DMS153 (cell line): ENCODE results near the gene GPC6.
"Not testable (repeated sequence)": the region's sequence is repeated elsewhere in the genome, so short reads cannot be mapped to it uniquely, and the experiment has no call there.

Source experiments
- DNase-seq: peaks from one replicate; lab custom pipeline; 2025; lab: John Stamatoyannopoulos, UW

Gene GPC6

DNA sequence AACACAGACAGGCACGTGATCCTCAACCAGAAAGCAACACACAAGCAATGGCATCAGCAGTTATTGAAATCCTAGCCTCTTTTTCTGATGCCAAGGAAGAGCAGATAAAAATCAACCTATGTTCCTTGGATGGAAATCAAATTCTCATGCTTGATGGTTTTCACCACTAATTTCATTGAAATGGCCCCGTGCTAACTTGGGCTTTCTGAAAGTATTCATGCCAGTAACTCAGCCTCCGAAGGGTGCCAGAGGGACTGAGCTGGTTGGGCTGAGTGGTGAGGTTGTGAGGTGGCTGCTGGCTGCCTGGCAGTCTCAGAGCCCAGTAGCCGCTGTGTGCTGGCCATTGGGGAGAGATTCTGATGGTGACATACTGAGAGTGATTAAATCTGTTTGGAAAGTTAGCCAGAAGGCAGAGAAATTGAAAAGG lies 943.6 kb downstream of the GPC6 start:
- DNase-seq: no peak

DNA sequence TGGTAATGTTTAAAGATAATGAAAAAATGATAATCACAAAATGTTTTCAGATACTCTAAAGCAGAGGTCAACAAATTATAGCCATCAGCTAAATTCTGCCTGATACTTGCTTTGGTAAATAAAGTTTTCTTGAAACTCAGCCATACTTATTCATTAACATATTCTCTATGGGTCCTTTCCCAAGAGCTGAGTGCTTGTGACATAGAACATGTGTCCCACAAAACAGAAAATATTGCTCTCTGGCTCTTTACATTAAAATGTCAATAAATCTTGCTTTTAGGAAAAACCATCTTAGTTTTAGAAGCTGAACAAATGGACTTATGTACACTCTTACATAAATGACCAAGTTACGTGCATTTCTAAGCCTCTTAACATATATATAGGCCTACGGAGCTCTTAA lies 945.8 kb downstream of the GPC6 start:
- DNase-seq: no peak

DNA sequence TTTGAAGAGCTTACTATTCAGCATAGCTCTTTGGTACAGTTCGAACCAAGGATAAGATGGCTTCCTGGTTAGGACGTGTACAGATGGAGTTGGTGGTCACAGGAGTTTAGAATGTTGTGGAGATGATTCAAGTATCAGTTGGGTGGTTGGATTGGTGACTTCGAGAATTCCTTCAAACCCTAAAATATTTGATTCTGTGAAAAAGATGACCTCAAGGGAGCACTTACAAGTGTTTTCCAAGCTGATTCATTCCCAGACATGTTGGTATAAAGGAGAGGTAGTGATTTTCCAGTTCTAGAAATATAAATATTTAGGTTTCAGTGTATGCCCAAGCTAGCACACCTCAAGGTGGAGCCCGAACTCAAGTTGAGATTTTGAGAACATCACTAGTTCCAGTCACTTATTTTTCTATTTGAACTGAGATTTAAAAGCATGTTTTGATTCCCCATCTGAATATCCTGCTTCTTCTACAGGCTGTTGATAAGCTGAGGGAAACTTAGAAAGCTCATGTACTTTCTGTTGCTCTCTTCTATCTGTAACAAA lies 946.8 kb downstream of the GPC6 start:
- DNase-seq: no peak

DNA sequence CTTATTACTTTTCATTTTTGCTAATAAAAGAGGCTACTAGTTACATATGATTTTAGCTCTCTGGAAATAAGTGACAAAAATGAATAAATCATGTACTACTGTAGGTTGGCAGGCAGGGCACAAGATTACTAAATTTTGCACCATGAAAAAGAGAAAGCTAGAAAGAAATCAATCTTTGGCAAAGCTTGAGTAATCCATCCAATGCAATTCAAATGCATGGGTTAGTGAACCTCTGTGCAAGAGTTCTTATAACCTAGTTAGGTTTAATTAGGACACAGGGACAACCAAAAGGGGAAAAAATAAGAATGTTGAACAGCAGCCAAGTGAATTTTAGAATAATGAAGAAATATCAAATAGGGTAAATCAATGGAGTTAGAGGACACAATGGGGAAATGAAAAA lies 947.4 kb downstream of the GPC6 start:
- DNase-seq: no peak

DNA sequence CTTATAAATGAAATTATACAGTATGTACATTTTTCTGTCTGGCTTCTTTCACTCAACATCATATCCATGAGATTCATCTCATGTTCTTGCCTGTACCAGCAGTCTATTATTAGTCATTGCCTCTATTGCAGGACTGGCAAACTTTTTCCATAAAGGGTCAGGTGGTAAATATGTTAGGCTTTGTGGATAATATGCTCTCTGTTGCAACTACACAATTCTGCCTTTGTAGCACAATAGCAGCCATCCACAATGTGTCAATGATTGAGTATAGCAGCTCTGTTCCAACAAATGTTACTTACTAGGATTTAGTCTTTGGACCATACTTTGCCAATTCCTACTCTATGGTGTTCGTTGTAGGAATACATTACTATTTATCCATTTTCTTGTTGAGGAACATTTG lies 948.5 kb downstream of the GPC6 start:
- DNase-seq: no peak

DNA sequence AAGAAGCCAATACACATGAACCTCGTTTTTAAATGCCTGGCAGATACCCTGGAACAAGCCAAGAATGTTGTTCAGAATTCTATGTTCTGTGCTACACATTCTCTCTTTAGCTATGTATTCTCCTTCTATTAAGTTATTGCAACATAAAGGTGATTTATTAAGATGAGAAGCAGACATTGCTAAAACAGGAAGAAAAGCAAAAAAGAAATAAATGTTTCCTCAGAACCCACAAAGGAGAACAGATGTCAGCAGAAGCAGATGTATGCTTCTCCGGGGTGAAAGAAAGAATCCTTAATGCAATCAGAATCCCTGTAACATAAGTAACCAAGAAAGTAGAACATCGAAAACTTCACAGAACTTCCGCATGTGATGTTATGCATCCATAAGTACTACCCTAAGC lies 950.0 kb downstream of the GPC6 start:
- no peak for DNase-seq

DNA sequence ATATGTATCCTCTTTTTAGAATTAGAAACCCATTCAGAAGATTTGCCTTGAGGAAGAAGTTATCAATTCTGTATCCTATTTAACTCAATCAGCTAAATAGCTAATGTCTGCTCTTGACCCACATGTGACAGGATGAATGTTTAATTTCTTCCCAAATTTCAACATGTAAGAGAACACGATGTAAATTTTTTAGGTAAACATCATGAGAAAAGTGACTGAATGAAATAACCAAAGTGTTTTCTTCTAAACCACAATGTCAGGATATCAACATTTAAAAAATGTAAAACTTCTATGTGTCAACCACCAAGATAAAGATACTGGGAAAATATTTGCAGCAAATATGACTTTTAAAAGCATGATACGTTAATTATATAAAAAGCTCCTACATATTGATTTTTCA lies 950.4 kb downstream of the GPC6 start:
- DNase-seq: no peak

DNA sequence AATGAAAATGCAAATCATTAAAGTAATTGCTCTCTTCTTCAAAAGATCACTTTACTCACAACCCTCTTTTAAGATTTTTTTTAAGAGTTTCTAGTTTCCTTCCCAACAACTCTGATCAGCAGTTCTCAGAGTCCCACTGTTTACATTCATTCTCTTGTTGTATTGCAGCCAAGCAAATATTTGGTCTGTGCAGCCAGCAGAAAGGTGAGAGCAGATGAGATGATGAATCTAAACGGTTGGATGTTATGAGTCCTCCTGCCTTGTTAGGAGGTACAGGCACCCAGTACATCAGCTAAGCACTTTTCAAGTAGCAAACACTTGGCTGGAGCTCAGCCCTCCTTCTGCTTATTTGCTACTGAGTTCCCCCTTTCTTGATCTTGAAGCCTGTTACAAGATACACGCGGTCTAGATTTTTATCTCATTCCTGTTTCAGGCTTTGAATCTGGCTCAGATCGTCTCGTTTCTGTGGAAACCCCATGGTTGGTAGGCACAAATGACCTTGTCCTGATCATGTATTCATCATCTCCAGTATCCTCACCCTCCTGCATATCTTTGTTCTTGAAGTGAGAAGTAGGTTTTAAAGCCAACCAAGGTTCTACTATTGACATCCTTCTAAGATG lies 952.1 kb downstream of the GPC6 start:
- peak; percentile 67 for DNase-seq

DNA sequence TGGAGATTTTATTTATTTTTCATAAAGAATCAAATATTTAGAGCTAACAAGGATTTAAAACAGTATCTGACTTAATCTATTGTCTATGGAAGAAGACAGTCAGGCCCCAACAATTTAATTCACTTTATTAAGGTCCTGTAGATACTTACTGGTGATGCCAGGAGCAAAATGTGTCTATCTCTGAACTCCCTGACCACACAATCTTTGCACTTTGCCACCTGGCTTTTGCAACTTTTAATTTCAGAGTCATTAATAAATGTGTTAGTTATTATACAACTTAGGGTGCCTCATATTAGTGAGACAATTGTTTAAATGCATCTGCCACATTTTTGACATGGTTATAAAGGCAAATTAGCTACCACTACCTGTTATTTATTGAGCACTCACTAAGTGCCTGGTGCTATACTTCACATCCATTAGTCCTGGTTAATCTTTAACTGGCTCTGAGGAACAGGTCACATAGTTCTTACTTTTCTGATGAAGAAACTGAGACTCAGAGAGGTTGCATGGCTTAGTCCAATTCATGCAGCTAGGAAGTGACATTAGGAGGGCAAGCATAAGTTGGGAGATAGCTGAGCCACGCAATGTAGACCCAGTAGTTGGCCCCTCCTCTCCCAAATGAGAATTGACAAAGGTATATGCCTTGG lies 955.0 kb downstream of the GPC6 start:
- DNase-seq: no peak

DNA sequence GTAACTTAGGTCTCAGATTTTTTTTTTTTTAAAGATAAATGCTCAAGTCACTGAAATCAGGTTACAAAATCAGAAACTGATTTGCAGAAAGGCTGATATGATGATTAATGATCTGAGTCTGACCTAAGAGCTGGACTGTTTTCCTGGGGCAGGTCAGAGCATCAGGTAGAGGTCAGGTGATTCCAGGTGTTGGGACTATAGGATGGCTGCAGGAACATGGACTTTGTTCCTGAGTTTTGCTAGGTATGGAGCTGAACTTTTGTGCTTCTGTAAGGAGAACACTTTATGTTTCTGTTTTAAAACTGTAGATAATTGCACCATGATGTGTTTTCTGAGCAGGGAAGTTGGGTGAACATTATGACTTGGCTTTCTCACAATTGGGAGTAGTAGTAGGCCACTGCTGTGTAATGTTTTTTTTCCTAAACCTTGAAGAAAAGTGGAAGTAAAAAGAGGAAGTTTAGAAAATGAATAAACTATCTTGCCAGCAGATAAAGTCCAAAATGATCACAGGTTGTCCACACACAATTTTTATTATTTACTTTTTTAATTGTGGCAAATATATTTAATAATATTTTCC lies 955.7 kb downstream of the GPC6 start:
- DNase-seq: no peak

DNA sequence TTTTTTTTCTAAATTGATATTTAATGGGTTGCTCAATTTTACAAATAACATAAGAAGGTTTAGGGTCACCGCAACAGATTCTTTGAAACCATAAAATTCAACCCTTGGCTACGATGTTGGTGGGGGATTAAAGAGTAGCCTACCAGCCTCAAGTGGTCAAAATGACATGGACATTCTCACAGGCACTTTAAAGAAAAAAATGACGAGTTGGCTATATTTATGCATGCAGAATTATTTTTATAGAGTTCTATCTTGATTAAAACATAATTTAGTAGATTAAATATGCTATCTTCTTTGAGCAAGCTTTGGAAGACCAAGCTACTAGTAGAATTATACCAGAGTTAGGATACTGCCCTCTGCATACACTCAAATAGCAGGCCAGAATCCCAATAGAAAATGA lies 959.9 kb downstream of the GPC6 start:
- no peak for DNase-seq

DNA sequence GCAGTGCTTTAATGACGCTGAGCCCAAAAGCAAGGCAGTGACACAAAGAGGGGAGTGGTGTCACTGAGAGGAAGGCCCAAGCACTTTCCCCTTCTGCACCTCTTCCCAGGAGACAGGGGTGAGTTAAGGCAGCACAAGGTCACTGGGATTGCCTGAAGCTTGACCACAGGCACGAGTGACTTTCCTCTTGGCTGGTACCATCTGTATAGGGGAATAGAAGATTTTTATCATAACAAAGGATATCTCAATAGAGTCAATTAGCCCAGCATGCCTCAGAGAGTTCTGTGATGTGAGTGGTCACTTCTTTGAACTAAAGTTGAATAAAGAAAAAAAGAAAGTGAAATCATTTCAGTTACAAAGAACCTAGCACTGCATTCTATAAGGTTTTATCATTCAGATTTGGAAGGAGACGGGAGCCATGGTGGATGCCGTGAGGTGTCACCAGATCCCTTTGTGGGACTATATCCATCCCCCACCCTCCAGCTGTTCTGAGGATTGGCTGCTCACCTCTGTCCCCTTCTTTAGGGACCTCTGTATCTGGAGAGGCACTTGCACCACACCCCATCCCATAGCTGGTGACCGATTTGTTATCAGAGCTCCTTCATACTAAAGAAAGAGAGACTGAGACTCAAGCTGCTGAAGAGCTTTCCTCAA lies 961.7 kb downstream of the GPC6 start:
- no peak for DNase-seq

DNA sequence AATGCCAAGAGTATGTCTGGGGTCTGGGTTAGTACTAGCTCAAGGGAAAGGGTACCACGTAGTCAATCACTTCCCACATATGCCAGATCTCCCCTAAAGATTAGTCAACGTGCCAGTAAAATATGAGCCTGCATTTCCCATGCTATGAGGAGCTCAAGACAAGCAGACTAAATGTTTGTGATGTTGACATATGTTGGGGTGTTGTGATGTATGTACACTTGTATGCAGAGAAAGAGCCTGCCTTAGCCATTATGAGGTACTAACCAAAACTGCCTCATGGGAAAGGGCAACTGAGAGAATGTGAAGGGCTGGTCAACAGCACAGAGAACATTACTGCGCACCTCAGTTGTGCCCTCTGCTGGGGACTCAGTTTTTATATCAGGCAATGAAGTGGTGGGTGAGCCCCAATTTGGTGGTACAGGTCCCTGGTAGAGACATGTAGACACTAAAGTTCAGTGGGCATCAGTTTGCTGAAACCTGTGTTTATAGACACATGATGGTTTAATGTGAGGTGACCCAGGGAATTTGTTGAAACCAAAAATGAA lies 965.9 kb downstream of the GPC6 start:
- peak; percentile 20 for DNase-seq

DNA sequence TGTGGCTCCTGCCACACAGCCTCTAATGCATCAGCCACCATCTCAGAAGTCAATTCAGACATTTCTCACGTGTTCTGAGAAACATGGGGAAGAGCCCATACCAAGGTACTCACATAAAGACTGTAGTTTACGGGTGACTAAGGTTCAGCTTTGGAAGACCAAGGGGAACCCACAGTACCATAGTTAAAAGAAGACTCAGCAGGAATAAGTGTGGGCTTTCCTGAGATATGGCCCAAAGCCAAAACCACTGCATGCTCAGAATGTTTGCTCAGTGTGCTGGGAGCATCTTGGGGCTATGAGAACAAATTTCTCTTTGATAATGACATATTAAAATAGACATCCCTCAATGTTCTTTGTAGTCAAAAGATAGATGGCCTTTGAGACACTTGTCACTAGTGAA lies 969.1 kb downstream of the GPC6 start:
- DNase-seq: no peak

DNA sequence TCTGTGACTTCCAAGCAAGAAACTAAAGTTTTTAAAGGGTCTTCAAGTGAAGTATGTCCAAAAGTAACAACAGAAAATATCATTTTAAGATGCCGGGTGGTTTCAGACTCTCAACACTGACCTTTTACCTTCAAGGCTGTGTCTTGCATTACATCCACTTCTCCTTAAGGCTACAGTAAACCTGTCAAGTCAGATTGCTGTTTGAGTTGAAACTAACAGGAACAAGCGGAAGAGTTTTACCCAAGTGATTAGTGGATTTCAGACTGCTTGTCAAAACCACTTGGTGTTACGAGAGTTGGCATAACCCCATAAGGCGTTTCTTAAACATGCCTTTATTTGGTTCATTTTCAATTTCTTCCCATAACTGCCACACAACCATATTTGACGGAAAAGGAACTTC lies 969.8 kb downstream of the GPC6 start:
- DNase-seq: no peak

DNA sequence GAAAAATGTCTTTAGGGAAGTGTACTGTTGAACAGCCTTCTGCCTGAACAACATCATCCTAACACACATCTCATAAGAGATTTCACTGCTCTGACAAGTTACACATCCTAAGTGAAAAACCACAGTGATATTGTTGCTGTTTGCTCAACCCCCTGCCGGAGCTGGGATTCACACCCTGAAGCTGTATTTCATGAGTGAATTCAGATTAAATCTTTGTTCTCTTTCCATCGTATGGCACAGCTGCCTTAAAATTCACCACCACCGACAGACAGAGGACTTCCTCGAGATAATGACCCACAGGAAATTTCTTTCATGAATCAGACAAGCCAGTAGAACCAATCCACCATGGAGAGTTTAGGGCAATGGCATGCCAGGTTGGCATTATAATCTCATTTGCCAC lies 972.1 kb downstream of the GPC6 start:
- no peak for DNase-seq

DNA sequence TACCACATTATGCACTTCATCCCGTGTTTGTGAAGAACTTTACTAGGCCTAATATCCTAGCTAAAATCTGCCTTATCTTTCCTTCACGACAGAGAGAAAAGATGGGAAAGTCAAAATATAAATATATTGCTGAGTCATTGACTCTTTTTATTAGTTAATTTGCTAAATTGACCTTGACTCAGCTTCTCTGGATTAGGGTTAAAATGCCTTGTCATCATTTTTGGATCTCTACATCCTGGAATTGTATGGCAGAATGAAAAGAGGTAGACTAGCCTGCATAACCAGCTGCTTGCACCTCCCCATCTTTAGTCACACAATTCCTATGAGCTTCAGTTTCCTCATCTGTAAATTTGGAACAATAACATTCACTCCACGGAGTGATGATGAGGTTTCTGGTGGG lies 972.5 kb downstream of the GPC6 start:
- no peak for DNase-seq

DNA sequence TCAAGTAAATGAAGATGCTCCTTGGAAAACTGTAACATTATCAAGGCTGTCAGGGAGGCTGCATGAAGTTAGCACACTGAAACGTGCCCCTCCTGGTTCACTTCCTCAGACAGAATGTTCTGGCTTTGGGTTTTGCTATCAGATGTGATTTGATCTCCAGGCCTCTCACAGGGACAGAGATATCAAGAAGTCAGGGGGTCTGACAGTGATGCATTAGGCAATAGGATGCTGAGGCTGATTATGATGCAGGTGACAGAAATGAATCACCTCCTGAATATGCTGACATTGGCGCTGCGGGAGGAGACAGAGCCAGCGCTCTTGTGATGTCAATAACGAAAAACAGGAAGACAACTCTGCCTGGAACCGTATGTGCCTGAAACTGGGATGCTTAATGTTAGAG lies 974.4 kb downstream of the GPC6 start:
- no peak for DNase-seq

DNA sequence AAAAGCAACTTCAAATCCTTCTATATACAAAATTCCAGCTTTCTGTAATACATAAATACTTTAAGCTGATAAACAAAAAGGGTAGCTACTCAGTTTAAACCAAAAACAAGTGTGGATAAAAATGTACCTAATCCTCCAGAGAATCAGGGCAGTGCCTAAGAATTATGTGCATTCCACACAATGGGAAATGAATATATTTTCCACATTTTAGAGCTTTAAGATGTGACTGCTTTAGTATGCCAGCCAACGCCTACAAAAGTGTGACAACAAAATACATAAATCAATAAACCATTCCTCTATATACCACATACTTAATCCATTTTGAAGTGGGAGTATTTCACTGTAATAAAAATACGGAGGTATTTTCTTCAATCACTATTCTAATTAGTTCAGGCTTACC lies 977.6 kb downstream of the GPC6 start:
- no peak for DNase-seq

DNA sequence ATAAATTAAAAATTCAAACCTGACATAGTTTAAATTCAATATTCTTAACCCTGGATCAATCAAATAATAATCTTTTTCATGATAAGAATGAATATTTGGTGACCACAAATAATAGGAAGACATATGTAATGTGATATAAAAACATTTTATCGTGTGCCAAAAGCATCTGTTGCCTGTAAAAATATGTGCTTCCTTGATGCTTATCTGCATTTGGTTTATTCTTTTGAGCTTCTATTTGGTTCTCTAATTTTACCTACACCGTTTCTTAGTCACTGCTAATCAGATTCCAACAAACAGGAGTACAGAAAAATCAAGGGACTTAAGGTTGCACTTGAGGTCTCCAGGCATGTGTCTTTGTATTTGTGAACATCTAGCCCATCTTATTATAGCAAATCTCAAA lies 978.3 kb downstream of the GPC6 start:
- no peak for DNase-seq

DNA sequence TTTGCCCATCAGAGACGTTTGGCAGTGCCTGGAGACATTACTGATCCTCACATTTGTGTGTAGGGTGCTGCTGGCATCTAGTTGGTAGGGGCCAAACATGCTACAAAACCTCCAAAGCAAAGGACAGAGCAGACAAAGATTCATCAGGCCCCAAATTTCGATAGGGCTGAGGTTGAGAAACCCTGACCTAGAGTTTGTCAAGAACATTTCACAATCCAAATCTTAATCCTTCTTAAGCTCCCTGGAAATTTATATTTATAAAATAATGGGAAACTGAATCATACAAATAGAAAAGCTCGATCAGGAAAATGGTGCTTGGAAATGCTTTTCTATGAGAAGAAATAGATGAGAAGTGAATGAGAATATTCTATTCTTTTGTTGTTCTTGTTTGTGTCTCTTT lies 979.3 kb downstream of the GPC6 start:
- no peak for DNase-seq

DNA sequence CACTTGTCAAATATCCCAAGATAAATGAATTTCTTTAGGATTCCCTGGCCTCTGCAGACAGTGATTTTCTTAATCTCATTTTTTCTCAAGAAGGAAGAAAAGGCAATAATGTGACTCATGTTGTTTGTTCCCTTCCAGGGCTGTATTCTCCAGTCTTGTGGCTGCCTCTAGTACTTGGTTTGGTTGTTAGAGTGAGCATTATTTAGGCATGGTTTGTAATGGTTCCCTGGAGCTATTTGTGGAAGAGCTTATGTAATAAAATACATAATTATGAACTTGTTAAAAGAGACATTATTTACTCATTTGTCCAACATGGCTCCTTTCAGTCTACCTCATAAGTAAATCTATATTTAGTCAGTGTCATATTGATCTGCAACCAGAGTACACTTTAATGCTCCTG lies 982.5 kb downstream of the GPC6 start:
- no peak for DNase-seq

DNA sequence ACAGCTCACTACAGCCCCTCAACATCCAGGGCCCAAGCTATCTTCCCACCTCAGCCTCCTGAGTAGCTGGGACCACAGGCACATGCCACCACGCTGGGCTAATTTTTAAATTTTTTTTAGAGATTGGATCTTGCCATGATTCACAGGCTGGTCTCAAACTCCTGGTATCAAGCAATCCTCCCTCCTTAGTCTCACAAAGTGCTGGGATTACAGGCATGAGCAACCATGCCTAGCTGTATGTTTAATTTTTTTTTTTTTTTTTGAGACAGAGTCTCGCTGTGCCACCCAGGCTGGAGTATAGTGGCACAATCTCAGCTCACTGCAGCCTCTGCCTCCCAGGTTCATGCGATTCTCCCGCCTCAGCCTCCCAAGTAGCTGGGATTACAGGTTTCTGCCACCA lies 983.3 kb downstream of the GPC6 start:
- DNase-seq: not testable (repeated sequence)
